HG02981 (cell line): Measurements from ENCODE around the gene NT5C1B.

ENCODE experiments used
- ATAC-seq: cut with Tn5 transposase; IDR thresholded peaks from one replicate; pipeline ENCODE4 v1.9.1; 2021; ENCODE audit warnings: mild to moderate bottlenecking, moderate library complexity; ENCODE audit not compliant: unreplicated experiment

Gene NT5C1B

DNA sequence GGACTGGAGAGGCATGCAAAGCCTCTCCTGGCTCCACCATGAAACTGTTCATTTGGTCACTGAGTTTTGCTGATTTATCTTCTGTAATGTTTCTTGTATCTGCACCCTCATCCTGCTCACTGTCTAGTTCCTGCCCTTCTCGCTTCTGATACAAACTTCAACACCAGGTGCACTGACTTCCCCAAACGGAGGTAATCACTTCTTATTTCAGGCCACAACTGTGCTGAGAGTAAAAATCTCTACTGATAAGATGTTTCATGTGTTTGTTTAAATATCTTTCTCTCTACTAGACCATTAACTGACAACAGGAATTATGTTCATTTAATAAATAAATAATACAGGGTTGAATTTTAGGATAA is 10.9 kb upstream of the NT5C1B start:
- no peak for ATAC-seq

- no peak for ATAC-seq
Measured at GRCh38 chr2:18599509-18600254, 10.3 kb upstream of the NT5C1B start.

DNA sequence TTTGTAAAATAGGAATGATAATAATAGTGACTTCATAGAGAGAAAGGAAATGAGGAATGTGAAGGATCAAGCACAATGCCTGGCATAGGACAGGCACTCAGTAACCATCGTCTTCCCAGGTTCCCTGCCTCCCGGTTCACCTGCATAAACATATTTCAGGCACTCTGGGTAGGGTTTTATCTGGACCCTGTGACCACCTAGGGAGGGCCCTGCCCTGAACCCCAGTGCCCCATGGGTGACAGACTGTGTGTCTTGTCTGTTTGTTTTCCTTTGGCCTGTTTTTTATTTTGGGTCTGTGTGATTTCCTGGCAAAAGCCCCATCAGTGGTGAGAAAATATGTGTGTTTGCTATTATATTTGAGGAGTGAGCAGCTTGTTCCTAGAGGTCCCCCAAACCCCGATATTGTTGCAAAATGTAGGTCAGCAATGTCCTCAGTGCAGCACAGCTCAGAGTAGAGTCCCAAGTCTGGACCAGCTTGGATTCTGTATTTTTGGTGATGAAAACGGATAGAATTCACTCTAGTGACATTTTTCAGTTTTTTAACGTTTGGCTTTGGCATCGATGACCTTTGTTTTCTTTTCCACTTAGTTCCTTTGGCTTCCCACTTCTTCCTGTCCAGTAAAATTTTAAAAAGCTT is 9.6 kb upstream of the NT5C1B start:
- no peak for ATAC-seq

GRCh38 chr2:18597618-18598017 is 8.2 kb upstream of the NT5C1B start:
- no peak for ATAC-seq

GRCh38 chr2:18596993-18597392 is 7.6 kb upstream of the NT5C1B start:
- ATAC-seq: no peak

DNA sequence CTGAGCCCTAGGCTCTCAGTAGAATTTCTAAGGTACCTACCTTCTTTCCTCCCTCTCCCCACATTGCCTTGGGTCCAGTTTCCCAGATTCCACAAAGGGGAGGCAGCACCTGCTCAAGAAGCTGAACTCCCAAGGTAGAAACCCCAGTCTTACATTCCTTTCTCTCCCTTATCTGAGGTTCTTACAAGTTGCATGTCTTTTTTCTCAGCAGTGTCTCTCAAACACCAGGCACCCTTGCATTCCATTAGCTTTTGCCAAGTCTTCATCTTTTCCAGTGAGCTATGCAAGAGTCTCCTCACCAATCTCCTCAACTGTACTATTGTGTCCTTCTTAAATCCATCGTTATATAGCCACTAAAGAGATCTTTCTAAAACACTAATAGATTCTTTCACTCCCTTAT is 4.1 kb upstream of the NT5C1B start:
- ATAC-seq: no peak

GRCh38 chr2:18592372-18592771 is 3.0 kb upstream of the NT5C1B start:
- ATAC-seq: no peak

DNA sequence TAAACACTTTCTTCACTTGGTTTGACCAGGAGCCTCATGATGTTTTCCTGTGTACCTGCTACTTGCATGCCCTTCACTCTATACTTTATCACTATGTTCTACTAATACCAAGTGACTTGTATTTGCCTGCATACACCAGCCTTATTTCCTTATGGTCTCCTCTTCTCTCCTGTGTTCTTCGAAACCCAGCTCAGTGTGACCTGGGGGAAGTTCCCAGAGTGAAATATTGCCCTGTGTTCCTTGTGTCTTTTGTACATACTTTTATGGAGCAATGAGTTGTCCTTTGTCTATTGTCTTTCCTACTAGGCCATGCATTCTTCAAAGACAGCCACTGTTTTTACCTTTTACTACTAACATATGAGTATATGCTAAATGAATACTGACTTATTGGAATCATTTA is 567 bp downstream of the NT5C1B start:
- ATAC-seq: no peak

DNA sequence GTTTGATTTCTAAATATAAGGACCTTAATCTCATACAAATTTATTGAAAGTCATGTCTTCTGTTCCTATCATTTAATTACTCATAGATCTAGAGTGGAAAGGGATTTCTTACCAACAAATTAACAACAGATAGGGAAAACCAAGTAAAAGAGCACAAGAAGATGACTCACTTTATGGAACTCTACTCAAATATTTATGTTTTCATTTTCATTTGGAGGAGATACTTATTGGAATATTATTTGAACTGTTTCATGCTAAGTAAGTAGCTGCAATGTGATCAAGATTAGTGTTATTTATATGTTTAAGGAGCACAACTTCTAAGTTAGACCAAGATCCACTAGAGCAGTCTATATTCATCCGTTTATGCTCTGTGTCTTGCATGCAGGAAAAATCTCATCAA is 1.3 kb downstream of the NT5C1B start:
- no peak for ATAC-seq

GRCh38 chr2:18585526-18585925 is 3.8 kb downstream of the NT5C1B start:
- ATAC-seq: no peak

GRCh38 chr2:18584608-18584954 is 4.8 kb downstream of the NT5C1B start:
- ATAC-seq: no peak

GRCh38 chr2:18583905-18584607 is 5.3 kb downstream of the NT5C1B start:
- ATAC-seq: no peak

DNA sequence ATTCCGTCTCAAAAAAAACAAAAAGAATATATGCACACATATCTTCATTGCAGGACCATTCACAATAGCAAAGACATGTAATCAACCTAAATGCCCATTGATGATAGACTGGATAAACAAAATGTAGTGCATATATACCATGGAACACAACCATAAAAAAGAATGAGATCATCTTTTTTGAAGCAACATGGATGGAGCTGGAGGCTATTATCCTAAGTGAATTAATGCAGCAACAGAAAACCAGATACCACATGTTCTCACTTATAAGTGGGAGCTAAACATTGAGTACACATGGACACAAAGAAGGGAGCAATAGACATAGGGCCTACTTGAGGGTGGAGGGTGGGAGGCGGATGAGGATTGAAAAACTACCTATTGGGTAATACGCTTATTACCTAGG is 8.8 kb downstream of the NT5C1B start:
- no peak for ATAC-seq

- ATAC-seq: no peak
Measured at GRCh38 chr2:18578033-18578432, 11.3 kb downstream of the NT5C1B start.

GRCh38 chr2:18566145-18566769 is 23.1 kb downstream of the NT5C1B start:
- ATAC-seq: no peak

DNA sequence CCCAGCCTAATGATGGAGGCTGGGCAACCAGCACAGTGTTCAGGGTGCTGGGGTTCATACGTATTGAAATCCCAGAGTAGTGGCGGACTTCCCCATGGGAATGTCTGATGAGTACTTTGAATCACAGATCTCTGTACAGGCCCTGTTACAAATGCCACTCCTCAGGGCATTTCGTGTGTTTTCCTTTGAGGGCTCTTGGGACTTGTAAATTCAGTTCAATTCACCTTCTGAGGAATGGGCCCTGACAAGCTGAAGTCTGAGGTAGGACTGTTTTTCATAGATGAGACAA is 28.6 kb downstream of the NT5C1B start:
- no peak for ATAC-seq

- ATAC-seq: peak; percentile 94
Measured at GRCh38 chr2:18560031-18560796, 29.2 kb downstream of the NT5C1B start, which contains the start of gene RDH14. RDH14 (minus strand) TSS chr2:18560653; CDS start chr2:18560572, 81 bp downstream.

DNA sequence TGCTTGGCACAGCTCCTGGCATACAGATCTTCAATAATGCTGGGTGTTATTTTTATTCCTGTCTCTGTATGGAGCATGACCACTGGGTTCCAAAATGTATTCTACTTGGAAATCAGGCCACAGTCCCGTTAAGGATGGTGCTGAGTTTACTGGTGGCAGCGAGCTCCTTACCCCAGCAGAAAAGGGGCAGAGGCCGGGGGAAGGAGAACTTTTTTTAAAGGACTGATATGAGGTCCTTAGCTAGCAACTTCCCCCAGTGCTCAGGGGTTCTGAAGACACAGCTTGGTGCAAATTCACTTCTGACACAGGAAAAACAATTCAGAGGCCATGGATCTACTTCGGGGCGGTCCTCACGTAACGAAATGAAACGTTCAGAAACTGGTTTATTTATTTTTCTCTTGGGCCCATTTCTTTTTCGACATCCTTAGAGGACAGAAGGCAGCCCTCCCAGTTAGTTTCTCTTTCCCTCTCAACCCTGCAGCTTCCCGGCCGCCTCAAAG is 29.8 kb downstream of the NT5C1B start:
- no peak for ATAC-seq

- ATAC-seq: no peak
Measured at GRCh38 chr2:18558458-18558857, 30.9 kb downstream of the NT5C1B start.

DNA sequence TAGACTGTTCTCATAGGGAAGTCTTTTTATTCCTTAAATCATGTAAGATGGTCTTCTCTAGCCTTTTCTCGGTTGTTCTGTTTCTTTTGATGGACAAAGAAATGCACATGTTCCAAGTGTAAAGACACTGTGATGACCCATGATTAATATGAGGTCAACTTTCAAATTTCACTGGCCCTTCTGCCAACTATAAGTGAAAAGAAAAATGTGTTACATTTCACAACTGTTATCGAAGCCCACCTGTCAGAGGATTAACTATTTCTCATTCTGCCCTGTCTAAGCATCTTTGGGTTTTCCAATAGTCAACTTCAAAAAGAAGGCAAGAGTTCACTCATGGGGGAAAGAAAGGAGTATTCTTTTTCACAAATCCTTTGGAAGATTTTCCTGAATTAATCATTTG is 32.2 kb downstream of the NT5C1B start:
- ATAC-seq: no peak
